Ovary (tissue), 3 donors: ENCODE data around the gene ABCA2.

Experiments
- CTCF ChIP-seq, 3 donors: fragments of 450-650 bp in 2 of 3; fragments of 200-600 bp in 1 of 3; IDR thresholded peaks; one replicate each; pipeline versions ENCODE4 v1.5.1 to v1.8.0; 2016 to 2022; ENCODE audit warnings: antibody characterized with exemption in 3 of 3, mild to moderate bottlenecking in 1 of 3
- EP300 ChIP-seq: sonication (generic); formaldehyde crosslinking; IDR thresholded peaks from one replicate; pipeline ENCODE4 v1.6.1; 2017; ENCODE audit warnings: antibody characterized with exemption
- POLR2A ChIP-seq: fragments of 450-650 bp; IDR thresholded peaks from one replicate; pipeline ENCODE4 v1.6.1; 2017; ENCODE audit warnings: antibody characterized with exemption, mild to moderate bottlenecking, moderate library complexity
- donor health status: DM: no; HTN: no; CAD: no.

- TF ChIP-seq POLR2A, result no peak
- no peak for TF ChIP-seq CTCF (IDR thresholded peaks at IDR 0.05)
- no peak for TF ChIP-seq EP300
Observed at GRCh38 chr9:137013571-137013940, 14.5 kb downstream of the ABCA2 start.
